Measurements from ENCODE around the gene P2RY14. TPM values are rescaled to one million over a fixed set of nuclear protein-coding genes. Genes with fewer than 3 reads are reported as not detected.

P2RY14 gene
- total RNA-seq, 2 donors from 2014 or later, result 0.90 to 1.3 TPM

GRCh38 chr3:151226088-151226563 lies 52.2 kb downstream of the P2RY14 start:
- peak; percentile 73 for ATAC-seq (replicated peaks)
- H3K4me1 Mint-ChIP-seq, result peaks cover 47% of the 10 kb centered on the region
- peak overlapping the region; percentile 78 for H3K4me3 Mint-ChIP-seq
- peaks cover 7% of the 10 kb centered on the region for H3K9me3 Mint-ChIP-seq
- H3K27me3 Mint-ChIP-seq, result no peaks in the 10 kb centered on the region
- peak overlapping the region; percentile 91 for H3K27ac Mint-ChIP-seq
- H3K36me3 Mint-ChIP-seq (ENCODE audit: low read depth), result no peaks in the 10 kb centered on the region

DNA sequence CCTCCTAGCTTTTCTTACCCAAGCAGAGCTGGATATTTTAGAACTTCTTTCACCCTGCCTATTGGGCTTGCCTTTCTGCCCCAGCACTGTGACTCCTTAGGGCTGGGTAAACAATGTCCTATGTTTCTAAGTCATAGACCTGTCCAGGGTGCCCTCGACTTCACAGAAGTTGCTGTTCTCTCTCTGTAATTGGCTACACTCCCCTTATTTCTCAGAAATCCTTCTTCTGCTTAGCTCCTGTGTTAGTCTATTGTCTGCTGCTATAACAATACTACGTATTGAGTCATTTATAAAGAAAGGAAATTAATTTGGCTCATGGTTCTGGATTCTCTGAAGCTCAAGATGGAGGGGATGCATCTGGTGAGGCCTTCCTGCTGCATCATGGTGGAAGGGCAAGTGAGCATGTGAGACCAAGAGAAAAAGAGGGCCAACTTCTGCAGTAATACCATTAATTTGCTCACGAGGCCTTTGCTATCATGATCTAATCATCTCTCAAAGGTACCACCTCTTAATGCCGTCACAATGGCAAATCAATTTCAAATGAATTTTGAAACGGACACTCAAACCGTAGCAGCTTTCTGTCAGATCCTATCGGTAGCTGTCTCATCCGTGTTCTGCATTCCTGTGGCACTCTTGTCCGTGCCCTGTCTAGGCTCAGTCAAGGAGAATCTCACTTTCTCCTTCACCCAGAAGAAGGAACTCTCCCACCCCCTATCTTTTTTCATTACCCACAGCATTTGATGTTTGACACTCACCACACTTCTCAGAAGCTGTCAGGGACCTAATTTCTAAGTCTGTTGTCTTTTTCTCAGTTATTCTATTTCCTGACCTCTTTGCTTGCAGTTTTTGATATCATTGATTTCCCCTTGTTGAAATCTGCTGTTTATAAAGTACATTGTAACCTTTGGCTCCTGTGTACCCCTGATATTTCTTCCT lies 53.0 kb downstream of the P2RY14 start:
- H3K4me3 Mint-ChIP-seq, result peak overlapping the region; percentile 78

GRCh38 chr3:151224268-151224866 lies 54.0 kb downstream of the P2RY14 start:
- no peaks in the 10 kb centered on the region for H3K36me3 Mint-ChIP-seq (ENCODE audit: low read depth)
- no peaks in the 10 kb centered on the region for H3K27me3 Mint-ChIP-seq
- peak overlapping the region; percentile 78 for H3K4me3 Mint-ChIP-seq
- peak overlapping the region; percentile 91 for H3K27ac Mint-ChIP-seq
- H3K4me1 Mint-ChIP-seq, result peaks cover 36% of the 10 kb centered on the region
- H3K9me3 Mint-ChIP-seq, result peaks cover 7% of the 10 kb centered on the region
- no peak for ATAC-seq (replicated peaks)

More for the DNA sequence above, 53.0 kb downstream of the P2RY14 start:
- peak; percentile 29 for ATAC-seq (replicated peaks)
- Mint-ChIP-seq H3K27me3 (no peaks in the 10 kb centered on the region), H3K36me3 (ENCODE audit: low read depth) (no peaks in the 10 kb centered on the region), H3K9me3 (peaks cover 7% of the 10 kb centered on the region), H3K4me1 (peaks cover 39% of the 10 kb centered on the region), H3K27ac (peak overlapping the region; percentile 91)

DNA sequence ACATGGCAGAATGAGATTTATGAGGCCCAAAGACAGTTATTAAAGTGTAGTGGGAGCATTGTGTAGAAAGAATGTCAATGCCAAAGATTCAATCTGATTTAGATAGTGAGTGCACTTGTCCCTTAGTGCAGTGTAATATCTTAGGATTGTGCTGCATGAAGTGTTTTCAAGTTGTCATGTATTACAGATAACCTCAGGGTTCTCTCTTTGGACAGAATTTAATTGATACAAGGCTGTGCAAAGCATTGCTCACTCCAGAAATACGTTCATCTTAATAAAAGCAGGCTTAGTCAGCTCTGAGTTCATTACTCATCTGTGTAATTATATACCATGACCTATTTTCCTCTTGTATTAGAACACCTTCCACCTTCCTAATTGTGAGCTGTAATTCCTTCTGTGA lies 59.3 kb downstream of the P2RY14 start:
- Mint-ChIP-seq H3K4me1 (peaks cover 12% of the 10 kb centered on the region), H3K27ac (peak overlapping the region; percentile 39), H3K36me3 (ENCODE audit: low read depth) (no peaks in the 10 kb centered on the region), H3K27me3 (no peaks in the 10 kb centered on the region), H3K4me3 (no peak overlapping the region), H3K9me3 (peaks cover 7% of the 10 kb centered on the region)
- peak; percentile 94 for ATAC-seq (replicated peaks)

GRCh38 chr3:151218136-151218535 lies 60.2 kb downstream of the P2RY14 start:
- Mint-ChIP-seq H3K9me3 (peaks cover 7% of the 10 kb centered on the region), H3K4me1 (peaks cover 12% of the 10 kb centered on the region), H3K27ac (no peak overlapping the region), H3K4me3 (no peak overlapping the region), H3K27me3 (no peaks in the 10 kb centered on the region), H3K36me3 (ENCODE audit: low read depth) (no peaks in the 10 kb centered on the region)
- ATAC-seq (replicated peaks), result no peak

DNA sequence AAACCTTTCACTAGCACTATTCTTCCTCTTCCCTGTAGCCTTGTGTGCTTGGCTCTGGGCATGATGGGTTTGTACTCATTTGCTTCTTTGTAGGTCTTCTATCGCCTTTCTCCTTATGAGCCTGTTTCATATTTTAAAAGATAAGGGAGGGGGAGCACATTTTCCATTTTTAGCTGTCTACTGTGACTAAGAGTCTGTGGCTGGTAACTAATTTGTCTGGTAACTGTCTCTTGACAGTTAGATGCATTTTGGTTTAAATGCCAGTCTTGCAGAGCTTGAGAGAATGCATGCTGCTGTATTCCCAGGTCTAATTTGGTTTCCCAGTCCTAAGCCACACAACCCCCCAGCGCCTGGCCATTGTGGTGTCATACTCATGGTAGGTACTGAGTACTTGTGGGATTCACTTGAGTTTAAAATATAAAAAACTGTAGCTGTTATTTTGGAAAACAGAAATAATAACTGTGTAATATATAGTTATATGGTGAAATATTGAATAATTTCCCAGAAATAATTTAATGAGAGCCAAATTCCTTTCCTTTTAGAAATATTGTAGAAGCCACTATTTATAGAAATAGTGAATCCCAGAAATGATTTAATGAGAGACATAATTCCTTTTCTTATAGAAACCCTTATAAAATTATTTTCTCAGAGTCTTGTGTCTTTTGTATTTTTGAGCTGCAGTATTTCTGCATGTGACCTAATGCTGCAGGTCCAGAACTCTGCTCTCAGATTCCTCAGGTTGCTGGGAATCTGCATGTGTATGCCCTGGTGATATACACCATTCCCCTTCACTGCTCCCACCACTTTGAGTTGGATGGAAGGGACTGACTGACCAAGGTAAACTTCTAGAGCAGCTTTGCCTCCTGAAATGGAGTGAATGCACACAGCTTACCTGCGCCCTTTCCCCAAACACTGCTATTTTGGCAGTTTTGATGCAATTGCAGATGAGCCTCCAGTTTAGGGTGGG lies 61.4 kb downstream of the P2RY14 start:
- Mint-ChIP-seq H3K4me1 (peaks cover 12% of the 10 kb centered on the region), H3K9me3 (peaks cover under 1% of the 10 kb centered on the region), H3K27me3 (no peaks in the 10 kb centered on the region), H3K4me3 (no peak overlapping the region), H3K36me3 (ENCODE audit: low read depth) (no peaks in the 10 kb centered on the region), H3K27ac (peak overlapping the region; percentile 0)
- peak; percentile 18 for ATAC-seq (replicated peaks)

GRCh38 chr3:151214459-151214858 lies 63.9 kb downstream of the P2RY14 start:
- no peak for ATAC-seq (replicated peaks)
- H3K36me3 Mint-ChIP-seq (ENCODE audit: low read depth), result no peaks in the 10 kb centered on the region
- no peaks in the 10 kb centered on the region for H3K27me3 Mint-ChIP-seq
- peaks cover 28% of the 10 kb centered on the region for H3K4me1 Mint-ChIP-seq
- H3K4me3 Mint-ChIP-seq, result no peak overlapping the region
- H3K27ac Mint-ChIP-seq, result no peak overlapping the region
- H3K9me3 Mint-ChIP-seq, result no peaks in the 10 kb centered on the region

DNA sequence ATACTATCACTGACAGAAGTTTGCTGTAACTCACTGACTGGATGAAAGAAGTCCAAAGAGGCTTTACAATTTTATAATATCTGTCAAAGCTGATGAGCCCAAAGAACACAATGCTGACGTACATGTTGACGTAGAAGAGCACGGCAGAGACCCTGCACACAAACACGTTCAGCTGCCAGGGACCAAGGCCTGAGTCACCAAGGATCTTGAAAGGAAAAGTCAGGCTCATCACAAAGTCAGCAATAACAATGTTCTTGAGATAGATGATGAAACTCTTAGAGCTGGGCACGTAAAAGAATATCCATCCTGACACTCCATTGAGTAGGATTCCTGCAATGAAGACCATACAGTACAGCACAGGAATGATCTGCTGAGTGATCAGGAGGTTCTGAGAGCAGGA lies 64.5 kb downstream of the P2RY14 start:
- Mint-ChIP-seq H3K9me3 (no peaks in the 10 kb centered on the region), H3K27ac (no peak overlapping the region), H3K4me1 (peaks cover 25% of the 10 kb centered on the region), H3K36me3 (ENCODE audit: low read depth) (no peaks in the 10 kb centered on the region), H3K27me3 (no peaks in the 10 kb centered on the region), H3K4me3 (no peak overlapping the region)
- no peak for ATAC-seq (replicated peaks)

DNA sequence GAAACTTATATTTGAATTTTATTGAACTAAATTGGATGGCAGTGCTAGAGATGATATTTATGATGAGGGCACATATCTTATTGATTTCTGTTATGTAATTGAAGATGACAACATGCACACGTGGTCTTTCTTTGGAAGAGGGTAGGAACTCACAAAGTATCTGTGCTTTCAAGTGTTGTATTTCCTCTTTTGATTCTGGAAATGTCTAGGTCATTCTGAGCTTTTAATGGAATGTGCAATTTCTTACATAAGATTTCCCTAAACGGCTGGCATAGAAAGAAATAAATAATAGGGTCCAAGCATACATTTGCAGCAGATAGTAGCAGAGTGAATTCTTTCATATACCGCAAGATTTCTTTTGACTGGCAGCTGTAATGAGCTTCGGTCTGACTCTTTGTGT lies 65.2 kb downstream of the P2RY14 start:
- no peak overlapping the region for H3K27ac Mint-ChIP-seq
- H3K4me1 Mint-ChIP-seq, result peaks cover 28% of the 10 kb centered on the region
- H3K4me3 Mint-ChIP-seq, result no peak overlapping the region

GRCh38 chr3:151210676-151211381 lies 67.5 kb downstream of the P2RY14 start:
- peaks cover 4% of the 10 kb centered on the region for H3K36me3 Mint-ChIP-seq (ENCODE audit: low read depth)
- no peak for ATAC-seq (replicated peaks)
- peak overlapping the region; percentile 52 for H3K4me3 Mint-ChIP-seq

More for the DNA sequence above, 65.2 kb downstream of the P2RY14 start:
- Mint-ChIP-seq H3K27me3 (no peaks in the 10 kb centered on the region), H3K9me3 (no peaks in the 10 kb centered on the region), H3K36me3 (ENCODE audit: low read depth) (no peaks in the 10 kb centered on the region)
- no peak for ATAC-seq (replicated peaks)

DNA sequence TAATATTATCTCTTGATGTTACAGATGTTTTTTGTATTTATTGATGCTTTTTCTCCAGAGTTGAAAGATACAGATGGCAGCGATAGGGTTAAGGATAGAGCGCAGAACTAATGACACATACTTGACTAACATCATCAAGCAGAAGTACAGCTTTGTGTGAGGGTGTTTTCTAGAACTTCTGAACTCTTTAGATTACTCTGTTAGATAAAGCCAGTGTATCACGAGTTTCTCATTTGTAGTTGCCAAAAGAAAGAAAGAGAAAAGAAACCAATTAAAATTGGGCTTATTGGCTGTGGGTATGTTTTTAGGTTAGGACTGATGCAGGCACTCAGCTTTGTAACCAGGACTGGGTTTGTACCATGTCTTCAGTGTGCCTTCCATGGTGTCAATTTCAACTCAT lies 68.7 kb downstream of the P2RY14 start:
- peak; percentile 63 for ATAC-seq (replicated peaks)
- Mint-ChIP-seq H3K9me3 (no peaks in the 10 kb centered on the region), H3K27ac (peak overlapping the region; percentile 74), H3K36me3 (ENCODE audit: low read depth) (peaks cover 12% of the 10 kb centered on the region), H3K4me1 (peaks cover 38% of the 10 kb centered on the region), H3K4me3 (peak overlapping the region; percentile 52), H3K27me3 (no peaks in the 10 kb centered on the region)

More at GRCh38 chr3:151210676-151211381, 67.5 kb downstream of the P2RY14 start:
- peaks cover 36% of the 10 kb centered on the region for H3K4me1 Mint-ChIP-seq
- no peaks in the 10 kb centered on the region for H3K9me3 Mint-ChIP-seq
- H3K27me3 Mint-ChIP-seq, result no peaks in the 10 kb centered on the region
- peak overlapping the region; percentile 22 for H3K27ac Mint-ChIP-seq

GRCh38 chr3:151206201-151206600 lies 72.1 kb downstream of the P2RY14 start:
- Mint-ChIP-seq H3K36me3 (ENCODE audit: low read depth) (peaks cover 37% of the 10 kb centered on the region), H3K4me1 (peaks cover 46% of the 10 kb centered on the region), H3K4me3 (peak overlapping the region; percentile 74), H3K9me3 (no peaks in the 10 kb centered on the region), H3K27ac (peak overlapping the region; percentile 96), H3K27me3 (no peaks in the 10 kb centered on the region)
- peak; percentile 40 for ATAC-seq (replicated peaks)

GRCh38 chr3:151205482-151205881 lies 72.9 kb downstream of the P2RY14 start:
- H3K4me1 Mint-ChIP-seq, result peaks cover 39% of the 10 kb centered on the region
- peaks cover 44% of the 10 kb centered on the region for H3K36me3 Mint-ChIP-seq (ENCODE audit: low read depth)
- H3K27me3 Mint-ChIP-seq, result no peaks in the 10 kb centered on the region
- no peak for ATAC-seq (replicated peaks)
- no peaks in the 10 kb centered on the region for H3K9me3 Mint-ChIP-seq
- peak overlapping the region; percentile 96 for H3K27ac Mint-ChIP-seq
- peak overlapping the region; percentile 74 for H3K4me3 Mint-ChIP-seq

All from activated T-helper 17 cell treated with anti-CD3 and anti-CD28 coated beads, Interleukin-2, amount 50 U/mL, for 72 hours (primary cell).